ENCODE measurements around the gene CMIP.
A peak's percentile ranks its signal among the peaks of the same experiment; 100 is the strongest.

CMIP gene

GRCh38 chr16:81482329-81483063 lies 37.9 kb downstream of the CMIP start:
- no peak for DNase-seq

- DNase-seq = no peak
Measured at GRCh38 chr16:81483064-81483969, 38.7 kb downstream of the CMIP start.

GRCh38 chr16:81483970-81484595 lies 39.5 kb downstream of the CMIP start:
- no peak for DNase-seq

- no peak for DNase-seq
Measured at GRCh38 chr16:81484908-81485624, 40.5 kb downstream of the CMIP start.

GRCh38 chr16:81485824-81486539 lies 41.4 kb downstream of the CMIP start:
- no peak for DNase-seq

GRCh38 chr16:81486540-81487061 lies 42.0 kb downstream of the CMIP start:
- DNase-seq = peak; percentile 83

GRCh38 chr16:81487301-81487720 lies 42.7 kb downstream of the CMIP start:
- DNase-seq = peak; percentile 62

- DNase-seq = no peak
Measured at GRCh38 chr16:81488687-81489411, 44.2 kb downstream of the CMIP start.

- no peak for DNase-seq
Measured at GRCh38 chr16:81489547-81490267, 45.1 kb downstream of the CMIP start.

- DNase-seq = peak; percentile 86
Measured at GRCh38 chr16:81491541-81492188, 47.1 kb downstream of the CMIP start.

- no peak for DNase-seq
Measured at GRCh38 chr16:81492311-81492761, 47.7 kb downstream of the CMIP start.

- no peak for DNase-seq
Measured at GRCh38 chr16:81492965-81493754, 48.6 kb downstream of the CMIP start.

- DNase-seq = no peak
Measured at GRCh38 chr16:81493755-81494433, 49.3 kb downstream of the CMIP start.

- no peak for DNase-seq
Measured at GRCh38 chr16:81494434-81494806, 49.8 kb downstream of the CMIP start.

GRCh38 chr16:81494888-81495287 lies 50.3 kb downstream of the CMIP start:
- DNase-seq = no peak

GRCh38 chr16:81495321-81496234 lies 51.0 kb downstream of the CMIP start:
- DNase-seq = no peak

GRCh38 chr16:81496321-81496720 lies 51.7 kb downstream of the CMIP start:
- no peak for DNase-seq

Data from femur (tissue), 1 donor.